SK-N-MC (cell line): Measurements from ENCODE around the gene NUDC.

Experiments
- DNase-seq: peaks from one replicate; pipeline ENCODE4 v3.0.0-alpha.2; 2011; ENCODE audit warnings: low read depth, low spot score
- H3K27ac ChIP-seq: fragments of 200-600 bp; sonication (generic); 2 replicates; pipeline ENCODE4 v1.5.1; 2016; ENCODE audit warnings: mixed run types
- H3K36me3 ChIP-seq: fragments of 200-600 bp; sonication (generic); 2 replicates; pipeline ENCODE4 v1.6.1; 2017; ENCODE audit warnings: antibody characterized with exemption, low read length, mixed read lengths; ENCODE audit not compliant: insufficient read depth
- H3K4me3 ChIP-seq: fragments of 200-600 bp; sonication (generic); 2 replicates; pipeline ENCODE4 v1.5.1; 2016
- H3K9ac ChIP-seq: fragments of 200-600 bp; sonication (generic); 2 replicates; pipeline ENCODE4 v1.8.0; 2017; ENCODE audit warnings: mixed run types, mixed read lengths; ENCODE audit not compliant: insufficient read length
- H3K9me3 ChIP-seq: fragments of 200-600 bp; sonication (generic); 2 replicates; pipeline ENCODE4 v1.6.1; 2017; ENCODE audit warnings: low read depth, mild to moderate bottlenecking, antibody characterized with exemption, low read length, moderate library complexity, mixed read lengths
- EZH2 ChIP-seq: fragments of 200-600 bp; sonication (generic); IDR thresholded peaks from one replicate; pipeline ENCODE4 v1.6.1; 2017; ENCODE audit warnings: antibody characterized with exemption
- FOXP2 ChIP-seq: optimal IDR thresholded peaks from 2 replicates; pipeline ENCODE3; 2011; ENCODE audit warnings: mild to moderate bottlenecking, moderate library complexity; ENCODE audit not compliant: insufficient read depth; ENCODE audit errors: extremely low read length, control extremely low read depth
- POLR2AphosphoS5 ChIP-seq: IDR thresholded peaks from 2 replicates; pipeline ENCODE4 v1.6.1; 2012; ENCODE audit warnings: mild to moderate bottlenecking, low read depth, low read length, borderline replicate concordance

The NUDC gene

GRCh38 chr1:26915204-26915842 lies 6.2 kb upstream of the NUDC start:
- TF ChIP-seq FOXP2 (no peak), POLR2AphosphoS5 (no peak), EZH2 (no peak)
- no peak overlapping the region for H3K9ac ChIP-seq
- H3K36me3 ChIP-seq = no peaks in the 10 kb centered on the region
- H3K9me3 ChIP-seq = no peaks in the 10 kb centered on the region
- DNase-seq = no peak
- no peak overlapping the region for H3K4me3 ChIP-seq
- no peak overlapping the region for H3K27ac ChIP-seq

DNA sequence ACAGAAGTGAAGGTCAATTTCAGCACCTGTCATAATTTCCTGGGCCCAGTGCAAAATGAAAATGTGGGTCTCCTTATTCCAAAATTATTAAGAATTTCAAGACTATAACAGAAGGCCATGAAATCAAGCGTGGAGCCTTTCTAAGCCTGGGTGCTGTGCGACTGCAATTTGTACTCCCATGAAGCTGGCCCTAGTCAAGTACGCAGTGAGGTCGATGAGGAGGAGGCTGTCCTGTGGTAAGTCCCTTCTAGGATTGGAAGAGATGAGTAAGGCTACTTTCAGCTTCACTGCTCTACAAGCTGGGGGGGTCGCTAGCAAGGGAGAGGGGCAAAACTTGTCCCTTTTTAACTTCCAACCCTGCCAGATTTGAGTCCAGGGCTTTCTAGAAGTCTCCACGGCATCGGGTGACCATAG lies 410 bp upstream of the NUDC start:
- no peak for DNase-seq
- Histone ChIP-seq H3K9ac (no peak overlapping the region), H3K4me3 (peak overlapping the region; percentile 96), H3K9me3 (no peaks in the 10 kb centered on the region), H3K27ac (no peak overlapping the region), H3K36me3 (peaks cover 28% of the 10 kb centered on the region)
- no peak for TF ChIP-seq POLR2AphosphoS5
- no peak for TF ChIP-seq FOXP2
- TF ChIP-seq EZH2 = no peak

DNA sequence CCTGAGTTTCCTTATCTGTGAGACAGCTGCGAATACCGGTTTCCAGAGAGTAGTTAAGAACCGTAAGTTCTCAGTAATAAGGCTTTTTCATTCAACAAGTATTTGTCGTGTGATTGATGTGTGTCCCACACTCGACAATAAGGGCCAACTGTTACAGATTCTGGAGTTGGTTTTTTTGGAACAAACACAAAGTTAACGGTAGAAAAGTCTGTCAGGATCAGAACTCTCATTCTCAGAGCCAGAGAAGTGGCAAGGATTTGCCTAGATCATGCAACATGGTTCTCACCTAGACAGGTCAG lies 837 bp downstream of the NUDC start:
- Histone ChIP-seq H3K27ac (no peak overlapping the region), H3K36me3 (peaks cover 40% of the 10 kb centered on the region), H3K9me3 (no peaks in the 10 kb centered on the region), H3K9ac (peak overlapping the region; percentile 94), H3K4me3 (peak overlapping the region; percentile 96)
- TF ChIP-seq POLR2AphosphoS5 = no peak
- no peak for TF ChIP-seq EZH2
- no peak for TF ChIP-seq FOXP2
- no peak for DNase-seq

DNA sequence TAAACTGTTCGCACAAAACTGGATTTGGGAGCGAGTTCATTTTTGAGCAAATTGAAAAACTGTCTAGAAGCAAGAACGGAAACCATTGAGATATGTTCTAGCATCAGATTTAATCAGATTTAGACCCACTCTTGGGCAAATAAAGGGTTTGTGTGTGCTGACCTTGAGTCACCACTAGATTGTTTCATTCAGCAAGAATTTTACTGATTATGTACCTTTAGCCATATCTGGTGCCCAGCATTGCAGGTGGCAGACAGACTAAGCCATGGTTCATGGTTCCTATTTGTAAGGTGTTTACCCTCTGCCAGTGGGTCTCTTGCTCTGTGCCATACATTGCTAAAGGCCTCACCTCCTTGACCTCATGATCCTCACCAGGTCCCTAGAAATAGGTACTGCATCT lies 1.4 kb downstream of the NUDC start:
- Histone ChIP-seq H3K4me3 (peak overlapping the region; percentile 96), H3K9me3 (no peaks in the 10 kb centered on the region), H3K36me3 (peaks cover 45% of the 10 kb centered on the region), H3K27ac (no peak overlapping the region), H3K9ac (peak overlapping the region; percentile 94)
- no peak for DNase-seq
- no peak for TF ChIP-seq FOXP2
- no peak for TF ChIP-seq EZH2
- no peak for TF ChIP-seq POLR2AphosphoS5

DNA sequence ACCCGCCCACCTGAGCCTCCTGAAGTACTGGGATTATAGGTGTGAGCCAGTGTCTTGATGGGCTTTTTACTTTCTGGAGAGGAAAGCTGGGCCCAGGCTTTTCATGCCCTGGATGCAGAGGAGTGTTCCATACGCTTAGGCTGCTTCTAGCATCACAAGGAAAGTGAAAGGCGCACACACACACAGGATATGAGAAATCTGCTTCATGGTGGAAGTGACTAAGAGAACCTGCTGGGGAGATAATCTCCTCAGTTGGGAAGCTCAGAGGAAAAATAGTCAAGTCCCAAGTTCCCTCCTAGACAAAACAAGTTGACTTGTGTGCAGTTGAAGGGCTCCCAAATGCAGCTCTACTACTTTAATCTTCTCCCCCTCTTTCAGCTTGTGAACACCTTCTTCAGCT lies 2.2 kb downstream of the NUDC start:
- Histone ChIP-seq H3K27ac (no peak overlapping the region), H3K4me3 (no peak overlapping the region), H3K36me3 (peaks cover 53% of the 10 kb centered on the region), H3K9me3 (no peaks in the 10 kb centered on the region), H3K9ac (no peak overlapping the region)
- no peak for DNase-seq
- TF ChIP-seq FOXP2 (no peak), EZH2 (no peak), POLR2AphosphoS5 (no peak)

DNA sequence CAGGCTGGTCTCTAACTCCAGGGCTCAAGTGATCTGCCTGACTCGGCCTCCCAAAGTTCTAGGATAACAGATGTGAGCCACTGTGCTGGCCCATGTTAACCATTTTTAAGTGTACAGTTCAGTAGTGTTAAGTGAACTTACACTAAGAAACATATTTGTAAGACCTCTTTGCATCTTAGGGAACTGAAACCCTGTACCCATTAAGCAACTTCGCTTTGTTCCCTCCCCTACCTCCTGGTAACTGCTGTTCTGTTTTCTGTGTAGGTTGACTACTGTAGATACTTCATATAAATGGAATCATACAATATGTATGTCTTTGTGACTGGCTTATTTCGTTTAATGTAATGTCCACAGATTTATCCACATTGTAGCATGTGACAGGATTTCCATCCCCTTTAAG lies 11.0 kb downstream of the NUDC start:
- DNase-seq = no peak
- TF ChIP-seq POLR2AphosphoS5 (no peak), EZH2 (no peak), FOXP2 (no peak)
- Histone ChIP-seq H3K9me3 (no peaks in the 10 kb centered on the region), H3K9ac (no peak overlapping the region), H3K36me3 (peaks cover 68% of the 10 kb centered on the region), H3K4me3 (no peak overlapping the region), H3K27ac (no peak overlapping the region)

- Histone ChIP-seq H3K4me3 (no peak overlapping the region), H3K9ac (no peak overlapping the region), H3K9me3 (no peaks in the 10 kb centered on the region), H3K27ac (no peak overlapping the region), H3K36me3 (peaks cover 60% of the 10 kb centered on the region)
- TF ChIP-seq POLR2AphosphoS5 (no peak), EZH2 (no peak)
- no peak for DNase-seq
These were observed 15.3 kb downstream of the NUDC start for GRCh38 chr1:26936823-26937222.

- TF ChIP-seq POLR2AphosphoS5 (no peak), FOXP2 (no peak), EZH2 (no peak)
- DNase-seq = no peak
- Histone ChIP-seq H3K9me3 (no peaks in the 10 kb centered on the region), H3K36me3 (peaks cover 62% of the 10 kb centered on the region), H3K27ac (no peak overlapping the region), H3K4me3 (no peak overlapping the region), H3K9ac (no peak overlapping the region)
These were observed 16.6 kb downstream of the NUDC start for GRCh38 chr1:26938004-26938658.

DNA sequence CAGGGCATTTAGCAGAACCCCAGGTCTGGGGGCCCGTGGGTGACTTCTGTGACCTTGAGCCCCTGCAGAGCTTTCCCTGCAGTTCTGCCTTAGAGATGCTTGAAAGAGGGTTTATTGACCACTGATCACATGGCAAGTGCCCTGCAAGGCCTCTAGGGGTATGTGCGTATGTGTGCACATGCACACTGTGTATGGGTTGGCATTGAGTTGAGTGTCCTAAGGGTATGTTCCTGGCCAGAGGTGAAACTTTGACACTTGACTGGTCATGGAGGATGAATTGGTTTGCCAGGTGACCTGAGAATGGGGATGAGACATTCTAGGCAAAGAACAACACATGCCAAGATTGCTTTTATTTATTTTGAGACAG lies 17.1 kb downstream of the NUDC start:
- no peaks in the 10 kb centered on the region for H3K9me3 ChIP-seq
- H3K9ac ChIP-seq = no peak overlapping the region
- H3K27ac ChIP-seq = no peak overlapping the region
- DNase-seq = no peak
- TF ChIP-seq POLR2AphosphoS5 (no peak), EZH2 (no peak), FOXP2 (no peak)
- peaks cover 63% of the 10 kb centered on the region for H3K36me3 ChIP-seq
- no peak overlapping the region for H3K4me3 ChIP-seq
